ENCODE results near the gene GAS2L2.

The GAS2L2 gene

DNA sequence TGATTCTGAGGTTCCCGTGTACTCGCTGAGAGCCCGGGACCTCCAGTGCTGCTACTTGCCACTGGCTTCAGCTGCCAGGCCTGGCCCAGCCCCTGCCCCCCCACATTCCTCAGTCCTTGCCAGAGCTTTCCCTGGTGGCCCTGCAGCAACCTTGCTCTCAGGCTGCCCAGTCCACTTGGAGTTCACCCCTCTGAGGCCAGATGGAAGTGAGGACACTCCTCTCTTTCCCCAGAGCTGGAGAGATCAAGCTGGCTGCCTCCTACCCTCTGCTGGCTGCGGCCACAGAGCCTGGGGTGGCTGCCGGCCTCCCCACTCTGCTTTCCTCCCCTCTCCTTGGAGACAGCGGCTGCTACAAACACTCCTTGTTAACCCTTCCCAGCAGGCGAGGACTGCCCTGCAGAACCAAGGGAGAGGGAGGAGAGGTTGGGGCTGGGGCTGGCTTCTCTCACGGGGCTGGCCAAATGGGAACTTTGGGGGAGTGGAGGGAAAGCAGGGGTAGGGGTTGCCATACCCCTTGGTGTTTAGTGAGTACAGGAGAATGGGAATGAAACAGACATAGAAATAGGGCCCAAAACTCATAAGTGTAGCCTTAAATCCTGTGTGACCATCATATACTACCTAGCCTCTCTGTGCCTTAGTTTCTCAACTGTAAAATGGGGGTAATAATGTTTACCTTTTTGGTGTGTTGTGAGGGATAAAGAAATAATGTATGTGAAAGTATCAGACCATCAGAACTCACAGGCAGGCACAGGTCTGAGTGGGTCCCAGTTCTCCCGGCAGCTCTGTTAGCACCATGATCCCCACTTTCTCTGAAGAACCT, at the start of gene GAS2L2:
Gene GAS2L2 (minus strand): TSS at position 295 of the 820 bp plus-strand sequence. CDS start 389 bp downstream, outside the sequence.
- no peak for DNase-seq

- no peak for DNase-seq
Observed at GRCh38 chr17:35801583-35802224, 48.7 kb upstream of the GAS2L2 start.

DNA sequence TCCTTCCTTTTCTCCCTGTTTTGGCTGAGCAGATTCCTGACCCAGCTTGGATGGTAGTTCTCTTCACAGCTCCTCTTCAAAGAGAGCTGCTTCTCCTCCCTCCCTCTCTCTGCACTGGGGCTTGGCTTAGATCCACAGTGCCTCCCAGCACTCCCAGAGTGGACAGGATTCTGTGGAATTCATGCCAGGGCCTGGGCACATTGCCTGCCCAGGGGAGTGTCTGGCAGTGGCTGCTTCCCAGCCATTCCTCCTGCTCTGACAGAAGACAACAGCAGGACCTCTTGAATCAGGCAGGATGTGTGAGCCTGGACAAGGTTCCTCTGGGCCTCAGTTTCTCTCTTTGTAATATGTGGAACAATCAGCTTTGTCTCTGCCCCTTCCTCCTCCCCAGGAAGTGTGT, 46.9 kb upstream of the GAS2L2 start:
- DNase-seq, result peak; percentile 45

DNA sequence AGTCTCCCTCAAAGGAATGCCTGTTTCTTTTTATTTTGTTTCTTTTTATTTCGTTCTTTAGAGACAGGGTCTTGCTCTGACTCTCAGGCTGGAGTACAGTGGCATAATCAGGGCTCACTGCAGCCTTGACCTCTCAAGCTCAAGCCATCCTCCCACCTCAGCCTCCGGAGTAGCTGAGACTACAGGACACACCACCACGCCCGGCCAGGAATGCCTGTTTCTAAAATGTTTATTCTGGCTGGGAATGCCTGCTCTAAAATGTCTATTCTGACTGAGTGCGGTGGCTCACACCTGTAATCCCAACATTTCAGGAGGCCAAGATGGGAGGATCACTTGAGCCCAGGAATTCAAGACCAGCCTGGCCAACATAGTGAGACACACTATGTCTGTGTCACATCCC, 44.9 kb upstream of the GAS2L2 start:
- no peak for DNase-seq

GRCh38 chr17:35797370-35797769, 44.3 kb upstream of the GAS2L2 start:
- DNase-seq, result no peak

GRCh38 chr17:35796942-35797341, 43.9 kb upstream of the GAS2L2 start:
- DNase-seq, result no peak

DNA sequence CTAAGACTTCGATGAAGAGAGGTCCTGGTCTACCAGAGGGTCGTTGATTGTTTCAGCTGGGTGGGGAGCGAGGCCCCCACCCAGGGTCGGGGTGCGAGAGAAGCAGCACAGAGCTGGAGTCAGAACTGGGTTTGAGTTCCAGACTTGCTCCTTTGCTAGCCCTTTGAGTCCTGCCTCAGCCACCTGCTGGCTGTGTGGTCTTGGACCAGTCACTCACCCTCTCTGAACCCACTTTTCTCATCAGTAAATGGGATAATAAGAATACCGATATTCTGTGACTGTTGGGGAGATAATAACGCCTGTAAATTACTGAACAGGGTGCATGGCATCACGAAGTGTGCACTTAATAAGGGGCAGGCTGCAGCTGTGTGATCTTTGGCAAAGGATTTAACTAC, 42.8 kb upstream of the GAS2L2 start:
- DNase-seq, result no peak

- no peak for DNase-seq
Observed at GRCh38 chr17:35795007-35795870, 42.2 kb upstream of the GAS2L2 start, which contains the start of gene MMP28. MMP28 (minus strand) TSS chr17:35795641; CDS start chr17:35795377, 264 bp downstream.

- DNase-seq, result no peak
Observed at GRCh38 chr17:35793257-35793656, 40.2 kb upstream of the GAS2L2 start.

GRCh38 chr17:35791681-35792350, 38.8 kb upstream of the GAS2L2 start:
- DNase-seq, result no peak

DNA sequence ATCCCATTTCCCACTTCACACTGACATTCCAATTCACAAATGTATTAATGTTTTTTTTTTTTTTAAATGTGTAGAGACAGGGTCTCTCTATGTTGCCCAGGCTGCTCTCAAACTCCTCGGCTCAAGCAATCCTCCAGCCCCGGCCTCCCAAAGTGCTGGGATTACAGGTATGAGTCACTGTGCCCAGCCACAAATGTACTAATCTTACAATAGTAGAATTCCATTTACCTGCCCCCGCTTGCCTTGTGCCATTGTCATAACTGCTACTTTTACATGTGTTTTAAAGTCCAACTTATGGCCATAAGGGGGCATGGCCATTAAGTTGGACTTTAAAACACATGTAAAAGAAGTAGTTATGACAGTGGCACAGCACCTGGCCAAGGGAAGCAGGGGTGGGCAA, 37.8 kb upstream of the GAS2L2 start:
- no peak for DNase-seq

DNA sequence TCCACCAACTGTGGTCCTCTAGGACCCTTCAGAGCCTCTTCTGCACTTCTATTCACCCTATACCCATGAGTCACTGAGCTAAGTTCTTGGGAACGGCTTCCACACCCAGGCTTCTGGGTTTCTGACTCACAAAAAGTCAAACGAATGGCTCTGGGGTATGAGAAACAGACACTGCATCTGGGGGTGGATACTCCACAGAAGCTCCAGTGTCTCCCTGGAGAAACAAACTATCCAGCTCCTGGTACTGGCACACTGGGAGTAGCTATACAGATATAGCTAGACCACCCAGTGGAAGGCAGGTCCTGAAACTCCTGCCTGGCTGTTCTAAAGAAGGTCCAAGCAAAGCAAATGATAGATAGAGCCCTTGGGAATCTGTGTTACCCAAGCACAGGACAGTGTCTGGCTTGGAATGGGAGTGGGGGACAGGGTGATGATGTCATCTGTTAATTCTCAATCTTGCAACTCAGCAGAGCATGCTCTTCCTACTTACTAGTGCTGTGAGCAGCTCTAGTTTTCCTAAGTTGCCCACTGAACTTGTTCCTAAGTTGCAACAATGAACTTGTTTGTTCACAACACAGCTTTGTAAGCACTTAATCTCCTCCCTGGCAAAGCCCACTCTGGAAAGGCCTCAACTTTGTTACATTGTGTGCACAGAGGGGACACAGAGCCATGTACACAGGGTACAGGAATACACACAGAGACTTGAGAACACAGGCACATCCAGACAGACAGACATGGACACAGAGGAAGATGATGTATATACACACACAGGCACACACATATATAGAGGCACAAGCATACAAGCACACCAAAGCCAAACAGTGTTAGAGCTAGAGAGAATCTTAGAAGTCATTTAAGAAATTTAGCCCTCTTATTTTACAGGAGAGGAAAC, 35.7 kb upstream of the GAS2L2 start:
- DNase-seq, result peak; percentile 49

GRCh38 chr17:35786941-35787432, 33.9 kb upstream of the GAS2L2 start:
- peak; percentile 11 for DNase-seq

DNA sequence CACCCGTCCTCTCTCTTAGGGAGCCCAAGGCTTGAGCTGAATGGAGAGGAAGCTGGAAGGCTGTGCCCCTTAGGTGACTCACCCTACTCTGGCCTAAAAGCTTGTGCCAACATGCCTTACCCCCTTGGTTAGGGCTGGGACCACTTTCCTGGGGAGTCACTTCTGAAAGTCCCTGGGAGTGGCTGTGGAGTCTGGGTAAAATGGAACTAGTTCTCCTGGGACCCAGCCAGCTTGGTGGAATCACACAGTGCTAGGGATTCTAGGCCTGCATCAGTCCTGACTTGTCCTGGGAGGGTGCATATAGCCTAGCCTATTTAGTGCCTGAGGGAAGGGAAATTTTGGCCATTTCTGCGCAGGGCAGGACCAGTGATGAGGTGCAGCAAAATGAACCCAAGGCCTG, 31.9 kb upstream of the GAS2L2 start:
- no peak for DNase-seq

DNA sequence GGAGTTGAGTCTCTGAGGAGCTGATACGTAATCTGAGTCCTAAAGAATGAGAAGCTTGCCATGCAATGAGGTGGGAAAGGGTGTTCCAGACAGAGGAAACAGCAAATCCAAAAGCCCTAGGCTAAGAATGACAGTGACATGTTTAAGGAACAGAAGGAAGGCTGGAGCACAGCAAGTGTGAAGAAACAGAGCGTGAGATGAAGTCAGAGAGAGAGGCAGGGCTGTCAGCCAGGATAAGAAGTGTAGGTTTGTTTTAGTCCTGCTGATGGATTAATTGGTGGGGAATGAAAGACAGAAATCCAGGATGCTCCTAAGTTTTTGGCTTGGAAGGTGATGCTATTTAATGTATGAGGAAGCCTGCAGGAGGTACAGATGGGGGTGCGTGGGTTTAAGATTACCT, 27.9 kb upstream of the GAS2L2 start:
- DNase-seq, result no peak

GRCh38 chr17:35778641-35779196, 25.7 kb upstream of the GAS2L2 start:
- no peak for DNase-seq

- no peak for DNase-seq
Observed at GRCh38 chr17:35775583-35775982, 22.5 kb upstream of the GAS2L2 start.

DNA sequence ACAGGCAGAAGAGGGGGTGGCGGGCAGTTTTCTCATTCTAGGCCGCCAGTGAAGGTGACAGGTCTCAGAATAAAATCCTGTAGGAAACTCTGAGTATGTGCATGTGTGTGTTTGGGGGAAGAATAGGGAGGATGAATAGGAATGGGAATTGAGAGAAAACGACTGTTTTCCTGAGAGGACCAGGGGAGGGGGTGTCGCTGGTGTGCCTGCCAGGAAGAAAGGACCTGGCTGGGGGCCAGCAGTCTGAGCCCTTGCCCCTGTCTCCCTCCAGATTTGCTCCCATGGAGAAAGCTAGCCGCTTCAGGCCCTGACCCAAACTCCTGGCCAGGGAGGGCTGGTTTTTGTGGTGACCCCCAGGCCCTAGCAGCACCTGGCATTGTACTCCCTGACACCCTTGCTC, 22.0 kb upstream of the GAS2L2 start:
- DNase-seq, result no peak

DNA sequence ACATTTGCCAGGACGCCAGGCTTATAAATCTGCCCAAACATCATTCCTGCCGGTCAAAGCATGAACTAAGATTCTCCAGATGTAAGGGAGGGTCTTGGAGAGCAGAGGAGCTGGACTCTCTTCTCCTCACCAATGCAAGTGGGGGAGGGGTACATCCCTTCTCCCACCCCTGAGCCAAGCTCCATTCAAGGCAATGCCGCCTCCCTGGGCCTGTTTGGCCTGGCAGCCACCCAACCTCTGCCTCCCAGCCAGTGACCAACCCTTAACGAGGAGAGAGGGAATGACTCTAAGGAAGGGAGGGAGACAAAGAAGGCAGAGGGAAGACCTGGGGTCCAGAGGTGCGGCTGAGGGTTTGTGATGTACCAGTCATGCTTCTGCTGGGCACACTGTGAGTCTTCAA, 21.5 kb upstream of the GAS2L2 start:
- peak; percentile 20 for DNase-seq

- no peak for DNase-seq
Observed at GRCh38 chr17:35773679-35774425, 20.8 kb upstream of the GAS2L2 start.

Measured in T1000 (cell line).